Skin of body (tissue), 3 donors: ENCODE data around the gene DPEP3. TPM values are rescaled to one million over a fixed set of nuclear protein-coding genes. Genes with fewer than 3 reads are reported as not detected.

Experiments used
- DNase-seq: peaks from one replicate; lab custom pipeline; 2025; lab: John Stamatoyannopoulos, UW
- small RNA-seq: library from RNA; depleted of rRNA; stranded (forward); fragments of <200 nt; gene quantifications from one replicate; pipeline ENCODE3, GENCODE V24; 2014; ENCODE audit warnings: low replicate concordance
- total RNA-seq: library from RNA; depleted of rRNA; stranded (reverse); fragments of >200 nt; gene quantifications from one replicate; pipeline ENCODE4 v1.2.3, GENCODE V29; 2014

The DPEP3 gene
- total RNA-seq, 1 donor from 2014 or later = not detected

DNA sequence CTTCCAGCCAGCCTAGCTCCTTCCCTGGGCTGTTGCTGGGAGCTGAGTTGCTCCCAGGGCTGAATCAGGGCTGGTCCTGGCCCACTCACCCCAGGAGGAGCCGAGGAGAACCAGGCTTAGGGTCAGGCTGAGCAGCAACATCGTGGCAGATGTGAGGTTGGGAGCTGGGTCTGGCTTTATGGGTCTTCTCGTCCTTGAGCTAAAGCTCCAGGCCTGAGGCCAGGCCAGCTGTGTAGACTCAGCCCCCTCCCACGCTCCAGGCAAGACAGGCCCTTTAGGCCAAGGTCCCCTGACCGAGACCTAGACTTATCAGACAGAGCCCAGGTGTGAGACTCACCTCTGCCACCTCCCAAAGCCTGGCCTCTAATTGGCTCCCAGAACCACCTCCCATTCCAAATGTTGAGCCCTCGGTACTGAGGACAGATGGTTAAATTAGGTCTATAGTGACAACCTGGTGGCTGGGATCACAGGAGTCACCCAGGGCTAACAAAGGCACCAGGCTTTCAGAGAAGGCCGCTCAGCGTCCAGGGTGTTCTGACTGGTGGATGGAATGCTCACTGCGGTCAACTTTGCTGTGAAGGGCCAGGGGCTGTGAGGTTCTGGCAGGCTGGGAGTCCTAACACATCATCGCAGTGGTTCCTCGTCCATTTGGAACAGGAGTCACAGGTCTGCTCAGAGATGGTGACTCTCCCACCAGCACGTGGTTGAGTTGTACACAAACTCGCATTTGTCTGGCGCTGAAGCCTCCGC is 48.4 kb downstream of the DPEP3 start, which contains the start of gene CTRL:
CTRL (minus strand) TSS at position 151 of the 750 bp plus-strand sequence; CDS start at position 141, 10 bp downstream.
- DNase-seq = no peak

DNA sequence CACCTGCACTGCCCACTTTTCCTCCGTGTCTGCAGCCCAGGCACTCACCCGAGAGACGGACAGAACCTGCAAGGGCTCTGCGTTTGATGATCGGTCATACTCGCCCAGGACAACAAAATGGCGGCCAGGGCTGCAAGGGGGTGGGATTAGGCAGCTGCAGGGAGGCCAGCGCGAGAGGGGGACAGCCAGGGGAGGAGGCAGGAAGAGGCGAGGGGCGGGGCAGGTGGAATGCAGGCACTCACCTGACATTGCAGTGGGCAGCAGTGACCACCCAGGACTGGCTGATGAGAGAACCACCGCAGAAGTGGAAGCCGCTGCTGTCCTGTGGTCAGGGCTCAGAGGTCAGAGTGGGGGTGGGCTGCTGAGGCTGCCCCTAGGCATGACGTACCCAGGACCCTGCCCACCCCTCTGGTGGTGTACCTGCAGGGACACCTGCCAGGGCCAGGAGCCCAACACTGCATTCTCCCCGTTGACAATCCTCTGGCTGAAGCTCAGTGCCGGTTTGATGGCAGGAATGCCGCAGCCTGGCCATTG is 49.6 kb downstream of the DPEP3 start:
- no peak for DNase-seq

DNA sequence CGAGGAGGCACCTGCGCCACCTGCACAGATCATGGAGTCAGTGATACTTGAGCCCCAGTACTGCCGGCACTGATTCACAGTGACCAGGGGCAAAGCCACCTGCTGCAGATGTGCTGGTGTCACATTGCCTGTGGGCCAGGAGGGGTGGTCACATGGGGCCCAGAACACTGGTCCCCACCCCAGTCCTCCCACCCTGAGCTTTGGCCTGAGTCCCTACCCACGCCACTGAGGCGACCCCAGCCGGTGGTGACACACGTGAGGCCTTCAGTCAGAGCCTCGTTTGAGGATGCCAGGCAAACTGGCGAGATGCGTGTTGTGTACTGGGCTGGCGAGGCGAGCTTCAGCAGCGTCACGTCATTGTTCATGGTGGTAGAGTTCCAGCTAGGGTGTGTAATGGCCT is 50.1 kb downstream of the DPEP3 start:
- no peak for DNase-seq

DNA sequence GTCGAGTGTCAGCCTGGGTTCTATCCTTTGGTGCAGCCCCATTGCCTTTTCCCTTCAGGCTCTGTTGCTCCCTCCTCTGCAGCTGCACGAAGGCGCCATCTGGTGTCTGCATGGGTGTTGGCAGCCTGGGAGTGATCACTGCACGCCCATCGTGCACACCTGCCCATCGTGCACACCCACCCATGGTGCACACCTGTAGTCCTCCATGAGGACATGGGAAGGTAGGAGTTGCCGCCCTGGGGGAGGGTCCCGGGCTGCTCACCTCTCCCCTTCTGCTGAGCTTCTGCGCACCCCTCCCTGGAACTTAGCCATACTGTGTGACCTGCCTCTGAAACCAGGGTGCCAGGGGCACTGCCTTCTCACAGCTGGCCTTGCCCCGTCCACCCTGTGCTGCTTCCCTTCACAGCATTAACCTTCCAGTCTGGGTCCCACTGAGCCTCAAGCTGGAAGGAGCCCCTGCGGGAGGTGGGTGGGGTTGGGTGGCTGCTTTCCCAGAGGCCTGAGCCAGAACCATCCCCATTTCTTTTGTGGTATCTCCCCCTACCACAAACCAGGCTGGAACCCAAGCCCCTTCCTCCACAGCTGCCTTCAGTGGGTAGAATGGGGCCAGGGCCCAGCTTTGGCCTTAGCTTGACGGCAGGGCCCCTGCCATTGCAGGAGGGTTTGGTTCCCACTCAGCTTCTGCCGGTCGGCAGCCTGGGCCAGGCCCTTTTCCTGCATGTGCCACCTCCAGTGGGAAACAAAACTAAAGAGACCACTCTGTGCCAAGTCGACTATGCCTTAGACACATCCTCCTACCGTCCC is 51.5 kb downstream of the DPEP3 start:
- DNase-seq = no peak

DNA sequence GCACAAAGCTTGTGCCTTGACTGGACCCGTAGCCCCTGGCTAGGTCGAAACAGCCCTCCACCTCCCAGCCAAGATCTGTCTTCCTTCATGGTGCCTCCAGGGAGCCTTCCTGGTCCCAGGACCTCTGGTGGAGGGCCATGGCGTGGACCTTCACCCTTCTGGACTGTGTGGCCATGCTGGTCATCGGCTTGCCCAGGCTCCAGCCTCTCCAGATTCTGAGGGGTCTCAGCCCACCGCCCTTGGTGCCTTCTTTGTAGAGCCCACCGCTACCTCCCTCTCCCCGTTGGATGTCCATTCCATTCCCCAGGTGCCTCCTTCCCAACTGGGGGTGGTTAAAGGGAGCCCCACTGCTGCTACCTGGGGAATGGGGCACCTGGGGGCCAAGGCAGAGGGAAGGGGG is 52.2 kb downstream of the DPEP3 start:
- no peak for DNase-seq

DNA sequence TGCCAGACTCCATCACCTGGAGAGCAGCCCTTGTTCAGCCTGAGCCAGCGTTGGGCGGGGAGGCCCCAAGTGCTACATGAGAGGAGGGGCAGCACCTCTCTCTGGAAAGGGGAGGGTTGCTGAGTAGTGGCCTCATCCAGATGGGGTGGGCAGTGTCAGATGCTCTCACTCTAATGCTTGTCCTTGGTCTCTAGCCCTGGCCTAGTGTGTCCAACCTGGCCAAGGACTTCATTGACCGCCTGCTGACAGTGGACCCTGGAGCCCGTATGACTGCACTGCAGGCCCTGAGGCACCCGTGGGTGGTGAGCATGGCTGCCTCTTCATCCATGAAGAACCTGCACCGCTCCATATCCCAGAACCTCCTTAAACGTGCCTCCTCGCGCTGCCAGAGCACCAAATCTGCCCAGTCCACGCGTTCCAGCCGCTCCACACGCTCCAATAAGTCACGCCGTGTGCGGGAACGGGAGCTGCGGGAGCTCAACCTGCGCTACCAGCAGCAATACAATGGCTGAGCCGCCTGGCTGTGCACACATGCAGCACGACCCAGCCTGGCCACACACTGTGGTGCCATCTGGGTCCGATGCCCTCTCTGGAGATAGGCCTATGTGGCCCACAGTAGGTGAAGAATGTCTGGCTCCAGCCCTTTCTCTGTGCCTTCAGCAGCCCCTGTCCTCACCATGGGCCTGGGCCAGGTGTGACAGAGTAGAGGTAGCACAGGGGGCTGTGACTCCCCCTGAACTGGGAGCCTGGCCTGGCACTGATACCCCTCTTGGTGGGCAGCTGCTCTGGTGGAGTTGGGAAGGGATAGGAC is 53.0 kb downstream of the DPEP3 start:
- no peak for DNase-seq

DNA sequence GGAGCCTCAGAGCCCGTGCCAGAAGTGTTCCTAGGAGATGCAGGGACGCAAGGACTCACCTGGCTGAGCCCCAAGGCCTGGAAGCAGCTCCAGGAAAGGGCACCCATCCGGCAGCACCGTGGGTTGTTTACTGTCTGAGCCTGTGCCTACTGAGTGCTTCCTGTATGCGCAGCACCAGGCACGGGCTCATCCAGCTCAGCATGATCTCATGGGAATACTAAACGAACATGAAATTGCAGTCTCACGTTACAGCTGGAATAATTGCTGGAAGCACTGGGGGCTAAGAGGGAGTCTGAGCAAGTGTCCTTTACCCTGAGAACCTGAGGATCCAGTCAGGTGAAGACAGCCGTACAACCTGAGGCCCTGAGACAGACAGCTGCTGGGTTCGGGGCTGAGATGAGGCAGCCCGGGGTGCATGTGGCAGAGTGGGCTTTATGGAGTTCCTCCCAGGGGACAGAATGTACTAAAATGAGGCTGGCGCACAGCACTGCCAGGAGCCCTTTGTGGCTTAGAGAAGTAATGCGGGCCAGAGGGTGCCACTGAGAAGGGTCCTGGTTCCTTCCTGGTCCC is 54.0 kb downstream of the DPEP3 start:
- DNase-seq = no peak

Small RNAs within 50 kb of the gene (small RNA-seq; reads per million reads assigned to genes)
- gene RNU6-359P = not detected

Other genes starting within 250 kb of the DPEP3 start
- 8.7 TPM for gene RANBP10, start 173.9 kb downstream of the DPEP3 start, total RNA-seq
- 0.59 TPM for gene TSNAXIP1, start 173.6 kb downstream of the DPEP3 start, total RNA-seq
- 21.7 TPM for gene THAP11, start 138.2 kb downstream of the DPEP3 start, total RNA-seq
- gene NUTF2, start 133.6 kb downstream of the DPEP3 start, total RNA-seq = 56.5 TPM
- gene CENPT, start 132.8 kb downstream of the DPEP3 start, total RNA-seq = 49.6 TPM
- gene EDC4, start 107.4 kb downstream of the DPEP3 start, total RNA-seq = 36.7 TPM
- not detected for gene NRN1L, start 95.6 kb downstream of the DPEP3 start, total RNA-seq
- 8.3 TPM for gene PSKH1, start 87.2 kb downstream of the DPEP3 start, total RNA-seq
- 0.49 TPM for gene CTRL, start 48.6 kb downstream of the DPEP3 start, total RNA-seq
- gene PSMB10, start 43.6 kb downstream of the DPEP3 start, total RNA-seq = 16.4 TPM
- gene LCAT, start 36.4 kb downstream of the DPEP3 start, total RNA-seq = 7.6 TPM
- gene SLC12A4, start 11.9 kb downstream of the DPEP3 start, total RNA-seq = 38.1 TPM
- 1.8 TPM for gene DPEP2, start 19.0 kb upstream of the DPEP3 start, total RNA-seq
- gene DPEP2NB, start 35.4 kb upstream of the DPEP3 start, total RNA-seq = not detected
- 6.1 TPM for gene DDX28, start 42.7 kb upstream of the DPEP3 start, total RNA-seq
- 11.0 TPM for gene DUS2, start 42.8 kb upstream of the DPEP3 start, total RNA-seq
- gene NFATC3, start 104.9 kb upstream of the DPEP3 start, total RNA-seq = 21.5 TPM